Measurements from ENCODE around the gene ID3. TPM values are rescaled to one million over a fixed set of nuclear protein-coding genes. Genes with fewer than 3 reads are reported as not detected.

Gene ID3
- total RNA-seq, 1 experiment from 2014 or later, result 119 TPM

GRCh38 chr1:23554127-23554480 is 5.2 kb downstream of the ID3 start:
- Histone ChIP-seq H3K79me2 (ENCODE audit: insufficient read depth, low read length) (peaks cover 6% of the 10 kb centered on the region; the same call in 1 of the 2 replicates), H3K23ac (ENCODE audit: insufficient read length, low read depth, low read length) (no peak overlapping the region), H4K91ac (ENCODE audit: insufficient read length, low read depth, low read length) (peak overlapping the region; percentile 42), H4K5ac (ENCODE audit: insufficient read length, low read depth, low read length) (no peak overlapping the region), H4K20me1 (ENCODE audit: control insufficient read depth, insufficient read depth, insufficient read length) (no peaks in the 10 kb centered on the region), H3K27me3 (ENCODE audit: insufficient read depth, low read length) (no peaks in the 10 kb centered on the region), H3K18ac (ENCODE audit: insufficient read length, low read depth, low read length) (peak overlapping the region; percentile 59), H2BK12ac (ENCODE audit: insufficient read length, low read depth, low read length) (peak overlapping the region; percentile 55), H3K9ac (ENCODE audit: extremely low read depth, insufficient read length, low read length) (peak overlapping the region; percentile 39), H2AK5ac (ENCODE audit: insufficient read length, low read length) (no peak overlapping the region), H3K4me2 (ENCODE audit: insufficient read depth, insufficient read length, low read length) (peak overlapping the region; percentile 45), H3T11ph (ENCODE audit: low read length) (no peak overlapping the region), H2BK15ac (ENCODE audit: low read depth, low read length) (no peak overlapping the region), H2BK120ac (ENCODE audit: low read depth, low read length, poor library complexity, severe bottlenecking) (peak overlapping the region; percentile 1), H3K4ac (ENCODE audit: low read depth, low read length) (no peak overlapping the region; the same call in 1 of the 2 replicates), H3K9me3 (ENCODE audit: control insufficient read depth, low read depth, low read length) (no peaks in the 10 kb centered on the region), H3K79me1 (ENCODE audit: insufficient read depth, low read depth, low read length, poor library complexity, severe bottlenecking) (no peaks in the 10 kb centered on the region), H4K8ac (replicated peaks; ENCODE audit: insufficient read length, low read depth, low read length) (no peak overlapping the region), H2BK5ac (ENCODE audit: insufficient read length, low read length) (no peak overlapping the region), H2BK20ac (ENCODE audit: low read depth, low read length, poor library complexity, severe bottlenecking) (no peak overlapping the region), H3K23me2 (ENCODE audit: insufficient read length, low read depth, low read length, poor library complexity, severe bottlenecking) (peaks cover 21% of the 10 kb centered on the region), H3K14ac (ENCODE audit: insufficient read depth, low read length) (peak overlapping the region; percentile 82; the same call in 1 of the 2 replicates), H3K56ac (ENCODE audit: insufficient read length, low read depth, low read length) (no peak overlapping the region), H2AFZ (ENCODE audit: low read length) (no peak overlapping the region), H3K4me1 (ENCODE audit: insufficient read depth, low read length) (peaks cover 2% of the 10 kb centered on the region; the same call in 1 of the 2 replicates), H3K27ac (ENCODE audit: insufficient read length, low read depth, low read length) (peak overlapping the region; percentile 40)
- no peak for DNase-seq
- TF ChIP-seq CTCF (conservative IDR thresholded peaks at IDR 0.05), result no peak
- Mint-ChIP-seq H3K4me1 (peaks cover 57 to 66% of the 10 kb centered on the region in 2 experiments), H3K36me3 (ENCODE audit: insufficient read depth in 1 of 3, low read depth in 3 of 3) (peaks cover 11 to 20% (median 13%) of the 10 kb centered on the region in 3 experiments; a peak in 6 of 7 replicates), H3K9me3 (no peaks in the 10 kb centered on the region; a peak in 1 of 5 replicates), H3K4me3 (peak overlapping the region; percentile 71 to 76), H3K27me3 (ENCODE audit: low read depth) (peaks cover 39% of the 10 kb centered on the region), H3K27ac (peak overlapping the region; percentile 91 to 98 (median 97))
- WGBS (ENCODE audit: extremely low coverage, insufficient read length, low lambda C conversion rate), result no CpG with 5 or more reads among the region's 12 CpGs
